RWPE2 (cell line): ENCODE measurements around the gene DOK5.

Experiments
- ATAC-seq: fragments of 200-7000 bp; cut with Tn5 transposase; 3 replicates; pipeline ENCODE4 v1.9.1; 2021; ENCODE audit warnings: low read depth
- DNase-seq: peaks from one replicate; pipeline ENCODE4 v3.0.0-alpha.2; 2020; ENCODE audit warnings: low spot score
- H3K27ac ChIP-seq: fragments of 450-650 bp; 2 replicates; pipeline ENCODE4 v1.5.1; 2017; ENCODE audit warnings: mild to moderate bottlenecking; ENCODE audit not compliant: poor library complexity, severe bottlenecking
- H3K27me3 ChIP-seq: fragments of 250-450 bp; sonication (Bioruptor Pico); 2 replicates; pipeline ENCODE4 v1.5.1; 2021; ENCODE audit warnings: mild to moderate bottlenecking, moderate library complexity; ENCODE audit not compliant: insufficient read depth, poor library complexity, severe bottlenecking
- H3K36me3 ChIP-seq: fragments of 250-450 bp; sonication (Bioruptor Pico); 2 replicates; pipeline ENCODE4 v1.5.1; 2020; ENCODE audit warnings: low read depth, mild to moderate bottlenecking, moderate library complexity
- H3K4me1 ChIP-seq: fragments of 250-450 bp; sonication (Bioruptor Pico); 2 replicates; pipeline ENCODE4 v1.5.1; 2021; ENCODE audit warnings: mild to moderate bottlenecking, moderate library complexity; ENCODE audit not compliant: insufficient read depth, poor library complexity, severe bottlenecking
- H3K4me3 ChIP-seq: fragments of 250-450 bp; sonication (Bioruptor Pico); 2 replicates; pipeline ENCODE4 v1.5.1; 2021; ENCODE audit warnings: mild to moderate bottlenecking, moderate library complexity; ENCODE audit not compliant: severe bottlenecking
- H3K9me3 ChIP-seq: fragments of 250-450 bp; sonication (Bioruptor Pico); 2 replicates; pipeline ENCODE4 v1.5.1; 2021; ENCODE audit warnings: mild to moderate bottlenecking, moderate library complexity; ENCODE audit not compliant: severe bottlenecking
- TF ChIP-seq, protein P1 (sequence below): fragments of 450-650 bp; IDR thresholded peaks from one replicate; pipeline ENCODE4 v1.5.1; 2017; ENCODE audit warnings: mild to moderate bottlenecking, moderate library complexity; ENCODE audit not compliant: poor library complexity, severe bottlenecking

Gene DOK5

DNA sequence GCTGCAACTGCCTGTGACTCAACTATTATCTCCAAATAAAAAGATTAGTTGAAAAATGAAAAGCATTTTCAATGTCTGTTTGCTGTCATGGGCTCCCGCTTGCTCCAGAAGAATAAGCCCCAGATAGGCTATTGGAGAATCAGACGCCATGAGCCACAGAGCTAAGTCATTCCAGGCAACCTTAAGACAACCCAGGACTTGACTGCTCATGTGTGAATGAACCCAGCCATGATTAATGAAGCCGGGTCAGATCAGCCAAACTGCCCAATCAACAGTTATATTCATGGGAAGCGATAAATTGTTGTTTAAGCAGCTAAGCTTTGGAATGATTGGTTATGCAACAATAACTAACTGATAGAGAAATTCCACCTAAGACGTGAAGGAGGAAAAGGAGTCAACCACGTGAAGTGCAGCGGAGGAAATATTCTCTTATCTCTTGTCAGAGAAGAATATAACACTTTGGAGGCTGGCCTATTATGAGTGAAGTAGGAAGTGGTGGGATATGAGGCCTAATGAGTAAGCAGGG, 64.2 kb downstream of the DOK5 start:
- ATAC-seq (no peak), DNase-seq (no peak)
- Histone ChIP-seq H3K27me3 (no peaks in the 10 kb centered on the region), H3K36me3 (no peaks in the 10 kb centered on the region), H3K27ac (no peak overlapping the region), H3K9me3 (peaks cover 3% of the 10 kb centered on the region), H3K4me3 (no peak overlapping the region), H3K4me1 (no peaks in the 10 kb centered on the region)
- TF ChIP-seq, protein P1, sequence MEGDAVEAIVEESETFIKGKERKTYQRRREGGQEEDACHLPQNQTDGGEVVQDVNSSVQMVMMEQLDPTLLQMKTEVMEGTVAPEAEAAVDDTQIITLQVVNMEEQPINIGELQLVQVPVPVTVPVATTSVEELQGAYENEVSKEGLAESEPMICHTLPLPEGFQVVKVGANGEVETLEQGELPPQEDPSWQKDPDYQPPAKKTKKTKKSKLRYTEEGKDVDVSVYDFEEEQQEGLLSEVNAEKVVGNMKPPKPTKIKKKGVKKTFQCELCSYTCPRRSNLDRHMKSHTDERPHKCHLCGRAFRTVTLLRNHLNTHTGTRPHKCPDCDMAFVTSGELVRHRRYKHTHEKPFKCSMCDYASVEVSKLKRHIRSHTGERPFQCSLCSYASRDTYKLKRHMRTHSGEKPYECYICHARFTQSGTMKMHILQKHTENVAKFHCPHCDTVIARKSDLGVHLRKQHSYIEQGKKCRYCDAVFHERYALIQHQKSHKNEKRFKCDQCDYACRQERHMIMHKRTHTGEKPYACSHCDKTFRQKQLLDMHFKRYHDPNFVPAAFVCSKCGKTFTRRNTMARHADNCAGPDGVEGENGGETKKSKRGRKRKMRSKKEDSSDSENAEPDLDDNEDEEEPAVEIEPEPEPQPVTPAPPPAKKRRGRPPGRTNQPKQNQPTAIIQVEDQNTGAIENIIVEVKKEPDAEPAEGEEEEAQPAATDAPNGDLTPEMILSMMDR: no peak

GRCh38 chr20:54543369-54543768, 68.0 kb downstream of the DOK5 start:
- TF ChIP-seq, protein P1: no peak
- no peak overlapping the region for H3K4me3 ChIP-seq
- DNase-seq (no peak), ATAC-seq (no peak)
- H3K27me3 ChIP-seq: no peaks in the 10 kb centered on the region
- no peaks in the 10 kb centered on the region for H3K4me1 ChIP-seq
- H3K27ac ChIP-seq: no peak overlapping the region
- no peaks in the 10 kb centered on the region for H3K36me3 ChIP-seq
- peaks cover 2% of the 10 kb centered on the region for H3K9me3 ChIP-seq

DNA sequence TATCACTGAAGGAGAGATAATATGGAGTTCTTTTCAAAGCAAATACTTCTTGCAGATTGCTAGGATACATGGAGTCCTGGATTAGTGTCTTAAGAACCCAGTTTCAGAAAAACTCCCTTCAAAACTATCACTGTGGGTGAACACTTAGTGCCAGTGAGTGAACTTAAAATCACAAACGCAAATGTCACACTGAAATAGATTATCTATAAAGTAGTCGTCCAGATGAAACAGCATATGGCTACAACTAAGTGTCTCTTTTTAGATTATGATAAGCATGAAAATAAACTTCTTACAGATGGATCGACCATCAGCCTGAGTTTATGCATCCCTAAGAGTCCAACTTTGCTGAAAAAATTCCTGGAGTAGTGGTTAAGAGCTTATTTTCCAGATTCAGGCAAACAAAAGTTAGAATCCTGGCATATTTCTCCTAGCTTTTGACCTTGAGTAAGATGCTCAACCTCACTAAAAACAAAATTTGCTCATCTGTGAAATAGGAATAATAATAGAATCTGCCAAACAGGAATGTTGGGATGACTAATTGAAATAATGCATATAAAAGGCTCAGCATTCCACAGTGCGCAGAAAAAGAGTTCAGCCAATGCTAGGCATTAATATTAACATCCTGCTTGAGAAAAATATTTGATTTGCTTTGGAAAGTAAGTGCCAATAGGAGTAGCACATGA, 70.4 kb downstream of the DOK5 start:
- DNase-seq: no peak
- H3K27ac ChIP-seq: no peak overlapping the region
- peak; percentile 21; the same call in 2 of the 3 replicates for ATAC-seq

GRCh38 chr20:54548849-54549248, 73.5 kb downstream of the DOK5 start:
- TF ChIP-seq, protein P1: no peak
- H3K36me3 ChIP-seq: no peaks in the 10 kb centered on the region
- H3K27me3 ChIP-seq: peaks cover 6% of the 10 kb centered on the region
- H3K9me3 ChIP-seq: no peaks in the 10 kb centered on the region
- H3K4me3 ChIP-seq: no peak overlapping the region
- ATAC-seq (no peak), DNase-seq (no peak)
- no peak overlapping the region for H3K27ac ChIP-seq
- H3K4me1 ChIP-seq: no peaks in the 10 kb centered on the region

More for the DNA sequence above, 70.4 kb downstream of the DOK5 start:
- H3K9me3 ChIP-seq: no peaks in the 10 kb centered on the region
- H3K4me1 ChIP-seq: no peaks in the 10 kb centered on the region
- TF ChIP-seq, protein P1: no peak
- H3K4me3 ChIP-seq: no peak overlapping the region
- peaks cover 6% of the 10 kb centered on the region for H3K27me3 ChIP-seq
- no peaks in the 10 kb centered on the region for H3K36me3 ChIP-seq
